GM12878 (cell line): Measurements from ENCODE around the gene C2CD5. TPM values are rescaled to one million over a fixed set of nuclear protein-coding genes. Genes with fewer than 3 reads are reported as not detected.

ENCODE experiments used
- ATF3 ChIP-seq: IDR thresholded peaks from 2 replicates; pipeline ENCODE4 v1.6.1; 2011; ENCODE audit warnings: low read depth, mild to moderate bottlenecking, low read length, moderate library complexity, borderline replicate concordance; ENCODE audit errors: extremely low read depth
- E2F8 ChIP-seq: fragments of 450-650 bp; IDR thresholded peaks from 2 replicates; pipeline ENCODE4 v1.6.1; 2018; ENCODE audit warnings: mild to moderate bottlenecking, low read depth, moderate library complexity; ENCODE audit not compliant: partially characterized antibody
- IRF4 ChIP-seq: IDR thresholded peaks from 2 replicates; pipeline ENCODE4 v1.6.1; 2011; ENCODE audit warnings: low read depth, low read length
- KDM1A ChIP-seq: fragments of 200-600 bp; sonication (generic); IDR thresholded peaks from 2 replicates; pipeline ENCODE4 v1.6.1; 2016; ENCODE audit warnings: borderline replicate concordance
- MYC ChIP-seq: IDR thresholded peaks from 2 replicates; pipeline ENCODE4 v1.6.1; 2011; ENCODE audit warnings: mild to moderate bottlenecking, low read length, moderate library complexity, inconsistent platforms; ENCODE audit not compliant: insufficient read depth, insufficient replicate concordance, insufficient read length, severe bottlenecking
- POLR2A ChIP-seq: IDR thresholded peaks from 2 replicates; pipeline ENCODE4 v1.6.1; 2011; ENCODE audit warnings: low read depth, mild to moderate bottlenecking, low read length
- PRDM15 ChIP-seq: fragments of 450-650 bp; formaldehyde crosslinking; IDR thresholded peaks from 2 replicates; pipeline ENCODE4 v1.4.0; 2020; ENCODE audit warnings: mild to moderate bottlenecking, moderate library complexity
- RCOR1 ChIP-seq: conservative IDR thresholded peaks from 2 replicates; pipeline ENCODE4 v1.6.1; 2012; ENCODE audit warnings: low read depth, low read length, improper control_type of control experiment
- SIX5 ChIP-seq: IDR thresholded peaks from 2 replicates; pipeline ENCODE4 v1.6.1; 2011; ENCODE audit warnings: mild to moderate bottlenecking, low read depth, low read length, moderate library complexity; ENCODE audit not compliant: severe bottlenecking
- SREBF2 ChIP-seq: IDR thresholded peaks from 2 replicates; pipeline ENCODE4 v1.6.1; 2012; ENCODE audit warnings: mild to moderate bottlenecking, low read length
- SUPT20H ChIP-seq: IDR thresholded peaks from 2 replicates; pipeline ENCODE4 v1.6.1; 2011; ENCODE audit warnings: low read depth, mild to moderate bottlenecking, low read length, moderate library complexity, borderline replicate concordance; ENCODE audit not compliant: control insufficient read depth
- TARDBP ChIP-seq: IDR thresholded peaks from 2 replicates; pipeline ENCODE4 v1.6.1; 2016; ENCODE audit warnings: borderline replicate concordance
- ZNF274 ChIP-seq: IDR thresholded peaks from one replicate; pipeline ENCODE4 v1.8.0; 2011; ENCODE audit not compliant: insufficient read length, insufficient read depth
- ZNF687 ChIP-seq: fragments of 450-650 bp; IDR thresholded peaks from 2 replicates; pipeline ENCODE4 v1.6.1; 2017; ENCODE audit warnings: mild to moderate bottlenecking, moderate library complexity
- polyA plus RNA-seq, 11 experiments: library from polyadenylated mRNA; depleted of rRNA in 4 of 11; unstranded in 6 of 11; stranded (reverse) in 5 of 11; fragments of >200 nt; fragmentation: Nextera tagmentation in 4 of 11; fragmentation: Illumina TruSeq in 1 of 11; extraction: Ambion mirVana in 4 of 11; extraction: Trizol in 1 of 11; gene quantifications; 1 replicate in 1 of 11; 2 replicates in 10 of 11; pipeline versions ENCODE4 v1.2.1 to v1.2.3, GENCODE V29; 2011 to 2016; ENCODE audit warnings: inconsistent platforms in 2 of 11, missing spikeins in 2 of 11, low read depth in 1 of 11
- total RNA-seq, 4 experiments: library from RNA; depleted of rRNA in 3 of 4; stranded (reverse); fragments of >200 nt in 3 of 4; fragmentation: Illumina TruSeq in 1 of 4; extraction: Trizol in 1 of 4; gene quantifications; 2 replicates each; pipeline versions ENCODE4 v1.2.1 to v1.2.3, GENCODE V29; 2013 to 2021

The C2CD5 gene
- total and polyA plus RNA-seq, 10 of the 15 experiments (the other 5 are each of a cell fraction or from before 2014, with no cell fraction given), result 7.7 to 55.0 (median 27.0) TPM

GRCh38 chr12:22409377-22410164, 134.8 kb downstream of the C2CD5 start (continued):
- TF ChIP-seq RCOR1, result 0 out of 2 replicates have a peak, but pooled peaks have one; percentile 33
- no peak for TF ChIP-seq KDM1A
- TF ChIP-seq SUPT20H, result no peak
- no peak for TF ChIP-seq TARDBP
- no peak for TF ChIP-seq ZNF687
- no peak for TF ChIP-seq ATF3
- no peak for TF ChIP-seq E2F8
- no peak for TF ChIP-seq SREBF2
- TF ChIP-seq PRDM15 (CRISPR knock-in tag), result no peak
- no peak for TF ChIP-seq ZNF274
- TF ChIP-seq POLR2A, result no peak
- TF ChIP-seq MYC, result no peak
- peak; percentile 97 for TF ChIP-seq IRF4
- peak; percentile 14 for TF ChIP-seq SIX5
